Gastrocnemius medialis (tissue), 4 donors: ENCODE measurements around the gene PSMB2.

Source experiments
- CTCF ChIP-seq, 5 experiments: fragments of 450-650 bp in 3 of 5; fragments of 200-600 bp in 2 of 5; sonication (generic) in 2 of 5; IDR thresholded peaks in 4 of 5; conservative IDR thresholded peaks in 1 of 5; 1 replicate in 4 of 5; 2 replicates in 1 of 5; pipeline ENCODE4 v1.5.1; 2016 to 2019; ENCODE audit warnings: antibody characterized with exemption in 5 of 5, mild to moderate bottlenecking in 3 of 5, moderate library complexity in 3 of 5
- POLR2A ChIP-seq, 2 donors: fragments of 450-650 bp; IDR thresholded peaks; one replicate each; pipeline ENCODE4 v1.6.1; 2017; ENCODE audit warnings: antibody characterized with exemption in 2 of 2, mild to moderate bottlenecking in 2 of 2, moderate library complexity in 2 of 2

- TF ChIP-seq CTCF (IDR thresholded peaks at IDR 0.05 in 4 of 5, conservative IDR thresholded peaks at IDR 0.05 in 1 of 5) (no peak), POLR2A (IDR thresholded peaks at IDR 0.05) (no peak)
Measured at GRCh38 chr1:35567947-35568558, 73.3 kb downstream of the PSMB2 start.
